C4-2B (cell line): ENCODE data around the gene RNF213.

Source experiments
- H3K27ac ChIP-seq: fragments of 450-650 bp; 2 replicates; pipeline ENCODE4 v1.5.1; 2017
- CTCF ChIP-seq: fragments of 450-650 bp; conservative IDR thresholded peaks from 2 replicates; pipeline ENCODE4 v1.5.1; 2017; ENCODE audit warnings: mild to moderate bottlenecking
- ZFX ChIP-seq: fragments of 450-650 bp; IDR thresholded peaks from 2 replicates; pipeline ENCODE4 v1.6.1; 2017

The RNF213 gene

GRCh38 chr17:80428363-80428762 is 167.7 kb downstream of the RNF213 start:
- no peak overlapping the region for H3K27ac ChIP-seq
- TF ChIP-seq CTCF (no peak), ZFX (no peak)

GRCh38 chr17:80428796-80429195 is 168.1 kb downstream of the RNF213 start:
- TF ChIP-seq CTCF: no peak
- no peak for TF ChIP-seq ZFX
- no peak overlapping the region for H3K27ac ChIP-seq

GRCh38 chr17:80429356-80430275 is 169.0 kb downstream of the RNF213 start:
- H3K27ac ChIP-seq: no peak overlapping the region; the same call in 1 of the 2 replicates
- TF ChIP-seq ZFX (no peak), CTCF (no peak)

- no peak overlapping the region for H3K27ac ChIP-seq
- no peak for TF ChIP-seq ZFX
- TF ChIP-seq CTCF: no peak
These were observed 170.0 kb downstream of the RNF213 start for GRCh38 chr17:80430446-80431245.

GRCh38 chr17:80431246-80432195 is 170.9 kb downstream of the RNF213 start:
- H3K27ac ChIP-seq: no peak overlapping the region
- no peak for TF ChIP-seq ZFX
- TF ChIP-seq CTCF: no peak

- TF ChIP-seq CTCF (no peak), ZFX (no peak)
- H3K27ac ChIP-seq: no peak overlapping the region
These were observed 171.8 kb downstream of the RNF213 start for GRCh38 chr17:80432350-80432955.
